DND-41 (cell line): ENCODE data around the gene LCK.

Source experiments
- ATAC-seq: fragments of 200-7000 bp; cut with Tn5 transposase; 3 replicates; pipeline ENCODE4 v1.9.1; 2021; ENCODE audit warnings: low read depth; ENCODE audit not compliant: insufficient read depth
- DNase-seq: peaks from one replicate; pipeline ENCODE4 v3.0.0-alpha.2; 2020
- H2AFZ ChIP-seq: 2 replicates; pipeline ENCODE4 v1.6.0; 2012; ENCODE audit warnings: low read depth, low read length
- H3K27ac ChIP-seq: 2 replicates; pipeline ENCODE4 v1.5.1; 2012; ENCODE audit warnings: low read length, inconsistent platforms
- H3K27me3 ChIP-seq: fragments of 200-600 bp; sonication (generic); 2 replicates; pipeline ENCODE4 v1.6.0; 2012; ENCODE audit warnings: low read length, mild to moderate bottlenecking, inconsistent platforms; ENCODE audit not compliant: insufficient read depth, poor library complexity
- H3K36me3 ChIP-seq: 2 replicates; pipeline ENCODE4 v1.5.1; 2012; ENCODE audit warnings: low read length, inconsistent platforms; ENCODE audit not compliant: insufficient read depth
- H3K4me1 ChIP-seq: 2 replicates; pipeline ENCODE4 v1.5.1; 2012; ENCODE audit warnings: mild to moderate bottlenecking, low read length; ENCODE audit not compliant: insufficient read depth
- H3K4me2 ChIP-seq: 2 replicates; pipeline ENCODE4 v1.6.0; 2012; ENCODE audit warnings: mild to moderate bottlenecking, moderate library complexity, low read length, inconsistent platforms; ENCODE audit not compliant: insufficient read depth
- H3K4me3 ChIP-seq, 2 experiments: fragments of 200-600 bp in 1 of 2; shearing (Covaris generic) in 1 of 2; 2 replicates each; pipeline ENCODE4 v1.5.1; 2012 to 2016; ENCODE audit warnings: inconsistent platforms in 2 of 2, low read length in 2 of 2, mild to moderate bottlenecking in 2 of 2, low read depth in 1 of 2, moderate library complexity in 1 of 2
- H3K79me2 ChIP-seq: 2 replicates; pipeline ENCODE4 v1.6.0; 2012; ENCODE audit warnings: low read length, inconsistent platforms; ENCODE audit not compliant: insufficient read depth
- H3K9ac ChIP-seq: 2 replicates; pipeline ENCODE4 v1.6.0; 2012; ENCODE audit warnings: low read depth, mild to moderate bottlenecking, inconsistent platforms, low read length, moderate library complexity
- H3K9me3 ChIP-seq: 2 replicates; pipeline ENCODE4 v1.5.1; 2012; ENCODE audit warnings: low read length, moderate library complexity, mild to moderate bottlenecking, inconsistent platforms; ENCODE audit not compliant: insufficient read depth, severe bottlenecking
- H4K20me1 ChIP-seq: 2 replicates; pipeline ENCODE4 v1.6.0; 2012; ENCODE audit warnings: low read length; ENCODE audit not compliant: insufficient read depth
- EZH2 ChIP-seq: IDR thresholded peaks from 3 replicates; pipeline ENCODE4 v1.6.1; 2012; ENCODE audit warnings: borderline replicate concordance, low read depth, mild to moderate bottlenecking, moderate library complexity, low read length, inconsistent platforms; ENCODE audit not compliant: severe bottlenecking
- TF ChIP-seq, protein P1 (sequence below): IDR thresholded peaks from 2 replicates; pipeline ENCODE4 v1.5.1; 2012; ENCODE audit warnings: borderline replicate concordance, low read length, moderate library complexity, mild to moderate bottlenecking; ENCODE audit not compliant: poor library complexity, severe bottlenecking; ENCODE audit errors: extremely low read depth

LCK gene

DNA sequence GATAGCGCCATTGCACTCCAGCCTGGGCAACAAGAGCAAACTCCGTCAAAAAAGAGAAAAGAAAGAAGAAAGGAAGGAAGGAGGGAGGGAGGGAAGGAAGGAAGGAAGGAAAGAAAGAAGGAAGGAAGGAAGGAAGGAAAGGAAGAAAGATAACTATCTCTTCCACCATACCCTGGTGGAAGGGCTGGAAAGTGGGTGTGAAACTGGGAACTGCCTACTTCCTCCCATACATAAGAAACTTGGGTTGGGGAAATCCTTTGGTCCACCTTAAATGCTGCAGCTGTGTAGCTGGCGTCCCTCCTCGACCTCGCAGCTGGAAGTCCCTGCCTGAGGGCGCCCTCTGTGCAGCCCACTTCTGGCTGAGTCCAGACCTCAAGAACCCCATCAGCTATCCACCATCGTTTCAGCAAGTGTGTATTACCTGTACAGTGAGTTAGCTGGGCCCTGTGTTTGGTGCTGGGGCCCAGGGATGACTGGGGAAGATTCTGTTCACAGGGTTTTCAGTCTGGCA, 8.7 kb upstream of the LCK start:
- Histone ChIP-seq H3K27ac (no peak overlapping the region), H4K20me1 (no peaks in the 10 kb centered on the region), H3K79me2 (no peaks in the 10 kb centered on the region), H3K27me3 (no peaks in the 10 kb centered on the region), H3K4me2 (no peak overlapping the region), H3K9me3 (no peaks in the 10 kb centered on the region), H3K36me3 (no peaks in the 10 kb centered on the region), H2AFZ (no peak overlapping the region), H3K9ac (no peak overlapping the region), H3K4me1 (peaks cover 5% of the 10 kb centered on the region), H3K4me3 (no peak overlapping the region)
- TF ChIP-seq, protein P1, sequence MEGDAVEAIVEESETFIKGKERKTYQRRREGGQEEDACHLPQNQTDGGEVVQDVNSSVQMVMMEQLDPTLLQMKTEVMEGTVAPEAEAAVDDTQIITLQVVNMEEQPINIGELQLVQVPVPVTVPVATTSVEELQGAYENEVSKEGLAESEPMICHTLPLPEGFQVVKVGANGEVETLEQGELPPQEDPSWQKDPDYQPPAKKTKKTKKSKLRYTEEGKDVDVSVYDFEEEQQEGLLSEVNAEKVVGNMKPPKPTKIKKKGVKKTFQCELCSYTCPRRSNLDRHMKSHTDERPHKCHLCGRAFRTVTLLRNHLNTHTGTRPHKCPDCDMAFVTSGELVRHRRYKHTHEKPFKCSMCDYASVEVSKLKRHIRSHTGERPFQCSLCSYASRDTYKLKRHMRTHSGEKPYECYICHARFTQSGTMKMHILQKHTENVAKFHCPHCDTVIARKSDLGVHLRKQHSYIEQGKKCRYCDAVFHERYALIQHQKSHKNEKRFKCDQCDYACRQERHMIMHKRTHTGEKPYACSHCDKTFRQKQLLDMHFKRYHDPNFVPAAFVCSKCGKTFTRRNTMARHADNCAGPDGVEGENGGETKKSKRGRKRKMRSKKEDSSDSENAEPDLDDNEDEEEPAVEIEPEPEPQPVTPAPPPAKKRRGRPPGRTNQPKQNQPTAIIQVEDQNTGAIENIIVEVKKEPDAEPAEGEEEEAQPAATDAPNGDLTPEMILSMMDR, result no peak
- TF ChIP-seq EZH2, result no peak
- DNase-seq (no peak), ATAC-seq (0 out of 3 replicates have a peak, but pooled peaks have one; percentile 23)

DNA sequence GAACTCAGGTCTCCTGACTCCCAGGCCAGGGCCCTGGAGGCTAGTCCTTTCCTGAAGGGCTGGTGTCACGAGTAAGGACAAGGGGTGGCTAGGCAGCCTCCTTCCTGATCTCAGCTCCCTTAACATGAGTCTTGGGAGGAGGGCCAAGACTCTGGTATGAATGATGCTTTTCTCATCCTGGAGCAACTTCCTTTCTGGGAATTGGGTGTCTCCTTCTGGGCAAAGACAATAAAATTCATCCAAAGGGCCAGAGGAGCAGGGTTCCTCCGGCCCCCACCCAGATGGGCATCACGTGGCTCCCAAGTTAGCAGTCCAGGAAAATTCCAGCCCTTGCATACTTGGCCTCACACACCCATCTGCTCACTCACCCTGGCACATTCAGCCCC, 4.2 kb upstream of the LCK start, which contains the start of gene FAM167B:
FAM167B (plus strand) TSS at position 335 of the 386 bp plus-strand sequence. CDS start 200 bp downstream, outside the sequence.
- DNase-seq (no peak), ATAC-seq (no peak)
- peaks cover 12% of the 10 kb centered on the region for H3K79me2 ChIP-seq
- H3K27me3 ChIP-seq, result no peaks in the 10 kb centered on the region
- H4K20me1 ChIP-seq, result no peaks in the 10 kb centered on the region
- TF ChIP-seq EZH2, result no peak
- TF ChIP-seq, protein P1, result no peak
- H3K9me3 ChIP-seq, result no peaks in the 10 kb centered on the region
- H3K36me3 ChIP-seq, result no peaks in the 10 kb centered on the region; the same call in 1 of the 2 replicates
- H3K4me1 ChIP-seq, result peaks cover 50% of the 10 kb centered on the region
- peak within 1 kb of the TSS; percentile 98 for H3K27ac ChIP-seq
- H3K4me3 ChIP-seq, result no peak within 1 kb of the TSS
- H3K9ac ChIP-seq, result peak within 1 kb of the TSS; percentile 70; the same call in 1 of the 2 replicates
- H3K4me2 ChIP-seq, result peak within 1 kb of the TSS; percentile 41
- peak within 1 kb of the TSS; percentile 28; the same call in 1 of the 2 replicates for H2AFZ ChIP-seq

DNA sequence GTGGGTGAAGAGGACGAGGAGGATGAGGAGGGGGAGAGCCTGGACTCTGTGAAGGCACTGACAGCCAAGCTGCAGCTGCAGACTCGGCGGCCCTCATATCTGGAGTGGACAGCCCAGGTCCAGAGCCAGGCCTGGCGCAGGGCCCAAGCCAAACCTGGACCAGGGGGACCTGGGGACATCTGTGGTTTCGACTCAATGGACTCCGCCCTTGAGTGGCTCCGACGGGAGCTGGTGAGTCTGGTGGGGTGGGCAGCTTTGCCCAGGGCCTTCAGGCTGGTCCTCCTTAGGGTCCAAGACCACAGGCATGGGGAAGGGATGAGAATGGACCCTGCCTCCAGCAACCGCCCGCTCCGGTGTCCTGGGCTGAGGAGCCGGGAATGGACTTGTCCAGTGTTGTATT, 3.6 kb upstream of the LCK start:
- peak overlapping the region; percentile 70; the same call in 1 of the 2 replicates for H3K9ac ChIP-seq
- no peaks in the 10 kb centered on the region for H3K27me3 ChIP-seq
- ATAC-seq (no peak), DNase-seq (no peak)
- peaks cover 55% of the 10 kb centered on the region for H3K4me1 ChIP-seq
- TF ChIP-seq, protein P1, result no peak
- no peak for TF ChIP-seq EZH2
- peak overlapping the region; percentile 98 for H3K27ac ChIP-seq
- H3K9me3 ChIP-seq, result no peaks in the 10 kb centered on the region
- peaks cover 17% of the 10 kb centered on the region for H3K79me2 ChIP-seq
- no peak overlapping the region for H3K4me2 ChIP-seq
- peak overlapping the region; percentile 28; the same call in 1 of the 2 replicates for H2AFZ ChIP-seq
- no peaks in the 10 kb centered on the region; the same call in 1 of the 2 replicates for H3K36me3 ChIP-seq
- H3K4me3 ChIP-seq, result no peak overlapping the region
- no peaks in the 10 kb centered on the region for H4K20me1 ChIP-seq
